Mammary epithelial cell (primary cell): ENCODE results near the gene GALNT2.

Experiments used
- EZH2 ChIP-seq: IDR thresholded peaks from 2 replicates; pipeline ENCODE4 v1.6.1; 2012; ENCODE audit warnings: low read length, inconsistent platforms, borderline replicate concordance
- TF ChIP-seq, protein P1 (sequence below), 2 donors: IDR thresholded peaks in 1 of 2; conservative IDR thresholded peaks in 1 of 2; 2 replicates each; pipeline ENCODE4 v1.5.1; 2011 to 2012; ENCODE audit warnings: inconsistent platforms in 2 of 2, low read length in 2 of 2, mild to moderate bottlenecking in 2 of 2, control low read depth in 1 of 2, low read depth in 1 of 2; ENCODE audit not compliant: insufficient read depth in 1 of 2; ENCODE audit errors: extremely low read depth in 1 of 2

DNA sequence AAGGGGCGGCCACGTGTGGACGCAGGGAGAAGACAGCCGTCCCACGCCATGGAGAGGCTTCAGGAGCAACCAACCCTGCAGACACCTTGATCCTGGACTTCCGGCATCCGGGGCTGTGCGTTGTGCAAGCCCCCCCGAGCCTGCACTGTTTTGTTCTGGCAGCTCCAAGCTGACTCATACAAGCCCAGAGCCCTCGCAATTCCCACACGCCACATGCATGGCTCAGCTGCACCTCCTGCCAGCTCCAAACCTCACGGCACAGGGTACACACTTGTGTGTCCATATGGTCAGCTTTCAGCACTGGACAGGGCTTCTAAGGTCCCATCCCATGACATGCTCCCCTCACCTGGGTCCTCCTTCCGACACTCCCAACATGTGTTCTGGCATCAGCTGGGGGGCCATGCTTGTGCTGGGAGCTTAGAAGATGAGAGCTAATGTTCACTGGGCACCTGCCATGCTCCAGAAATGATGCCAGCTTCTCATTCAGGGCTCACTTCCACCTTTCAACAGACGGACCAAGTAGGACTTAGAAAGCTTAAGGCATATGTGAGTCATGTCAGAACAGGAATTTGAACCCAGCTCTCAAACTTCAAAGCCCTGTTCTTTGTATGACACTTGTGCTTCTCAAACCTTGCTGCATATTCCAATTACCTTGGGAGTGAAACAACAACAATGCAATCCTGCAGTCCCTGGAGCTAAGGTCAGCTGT, 221.8 kb downstream of the GALNT2 start:
- TF ChIP-seq, protein P1, sequence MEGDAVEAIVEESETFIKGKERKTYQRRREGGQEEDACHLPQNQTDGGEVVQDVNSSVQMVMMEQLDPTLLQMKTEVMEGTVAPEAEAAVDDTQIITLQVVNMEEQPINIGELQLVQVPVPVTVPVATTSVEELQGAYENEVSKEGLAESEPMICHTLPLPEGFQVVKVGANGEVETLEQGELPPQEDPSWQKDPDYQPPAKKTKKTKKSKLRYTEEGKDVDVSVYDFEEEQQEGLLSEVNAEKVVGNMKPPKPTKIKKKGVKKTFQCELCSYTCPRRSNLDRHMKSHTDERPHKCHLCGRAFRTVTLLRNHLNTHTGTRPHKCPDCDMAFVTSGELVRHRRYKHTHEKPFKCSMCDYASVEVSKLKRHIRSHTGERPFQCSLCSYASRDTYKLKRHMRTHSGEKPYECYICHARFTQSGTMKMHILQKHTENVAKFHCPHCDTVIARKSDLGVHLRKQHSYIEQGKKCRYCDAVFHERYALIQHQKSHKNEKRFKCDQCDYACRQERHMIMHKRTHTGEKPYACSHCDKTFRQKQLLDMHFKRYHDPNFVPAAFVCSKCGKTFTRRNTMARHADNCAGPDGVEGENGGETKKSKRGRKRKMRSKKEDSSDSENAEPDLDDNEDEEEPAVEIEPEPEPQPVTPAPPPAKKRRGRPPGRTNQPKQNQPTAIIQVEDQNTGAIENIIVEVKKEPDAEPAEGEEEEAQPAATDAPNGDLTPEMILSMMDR (conservative IDR thresholded peaks at IDR 0.05 in 1 of 2, IDR thresholded peaks at IDR 0.05 in 1 of 2; ENCODE audit: extremely low read depth in 1 of 2, insufficient read depth in 1 of 2, low read depth in 1 of 2, low read length in 2 of 2) = no peak
- no peak for TF ChIP-seq EZH2
